K562 (cell line): ENCODE measurements around the gene MAPK8IP1. TPM values are rescaled to one million over a fixed set of nuclear protein-coding genes. Genes with fewer than 3 reads are reported as not detected.

ENCODE experiments used
- NR1H2 ChIP-seq: sonication (generic); formaldehyde crosslinking; IDR thresholded peaks from 2 replicates; pipeline ENCODE4 v1.4.0; 2020; ENCODE audit warnings: mild to moderate bottlenecking, missing genetic modification reagents
- POLR3A ChIP-seq: IDR thresholded peaks from 2 replicates; pipeline ENCODE4 v1.6.1; 2011; ENCODE audit warnings: borderline replicate concordance, mild to moderate bottlenecking, moderate library complexity; ENCODE audit not compliant: insufficient read length, insufficient read depth; ENCODE audit errors: extremely low read depth
- RBM22 ChIP-seq: fragments of 200-400 bp; formaldehyde crosslinking; IDR thresholded peaks from 2 replicates; pipeline ENCODE4 v1.6.1; 2018; ENCODE audit warnings: low read length, low read depth; ENCODE audit not compliant: poor library complexity, severe bottlenecking
- polyA plus RNA-seq, 8 experiments: library from polyadenylated mRNA; depleted of rRNA in 4 of 8; stranded (reverse) in 5 of 8; unstranded in 3 of 8; fragments of >200 nt; fragmentation: Nextera tagmentation in 2 of 8; fragmentation: Illumina TruSeq in 1 of 8; extraction: Ambion mirVana in 2 of 8; extraction: Trizol in 1 of 8; gene quantifications; 2 replicates each; pipeline versions ENCODE4 v1.2.1 to v1.2.3, GENCODE V29; 2011 to 2014; ENCODE audit warnings: inconsistent platforms in 1 of 8, missing spikeins in 1 of 8
- total RNA-seq, 7 experiments: library from RNA; depleted of rRNA in 6 of 7; stranded (reverse); fragments of >200 nt in 6 of 7; fragmentation: Illumina TruSeq in 2 of 7; extraction: Trizol in 2 of 7; gene quantifications; 2 replicates each; pipeline versions ENCODE4 v1.2.1 to v1.2.3, GENCODE V29; 2011 to 2021; ENCODE audit warnings: low replicate concordance in 1 of 7

The MAPK8IP1 gene
- total and polyA plus RNA-seq, 9 of the 15 experiments (the other 6 are each of a cell fraction or from before 2014, with no cell fraction given) = 0.13 to 6.9 (median 2.5) TPM

DNA sequence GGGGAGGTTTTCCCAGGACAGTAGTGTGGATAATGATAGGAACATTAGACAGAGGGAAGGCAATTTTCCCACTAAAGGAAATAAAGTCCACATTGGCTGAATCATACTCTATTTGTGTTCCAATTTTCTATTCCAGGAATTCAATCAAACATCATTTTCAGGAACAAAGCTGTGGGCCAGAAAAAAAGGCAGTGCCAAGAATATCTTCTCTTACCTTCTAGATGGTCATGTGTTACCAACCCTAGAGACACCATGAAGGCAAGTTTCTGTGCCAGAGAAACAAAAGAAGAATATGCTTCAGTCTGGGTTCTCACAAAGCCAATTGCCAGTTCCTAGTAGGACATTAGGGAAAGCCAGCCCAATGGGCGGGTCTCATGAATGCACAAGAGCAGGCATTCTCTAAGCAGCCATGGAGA is 64.5 kb downstream of the MAPK8IP1 start (continued):
- no peak for TF ChIP-seq POLR3A
- no peak for TF ChIP-seq NR1H2 (CRISPR knock-in tag)
- TF ChIP-seq RBM22 = no peak

Other genes with a start within 250 kb of the MAPK8IP1 start
- gene CHST1, start 220.0 kb upstream of the MAPK8IP1 start, total RNA-seq (2014; rRNA removed) = not detected in 2 replicates
- not detected in 2 replicates for gene CHST1, start 220.0 kb upstream of the MAPK8IP1 start, total RNA-seq (2014; rRNA removed; fragmentation: Illumina TruSeq; extraction: Trizol)
- 0.18 TPM in 1 of 2 replicates, not detected in the other for gene CHST1, start 220.0 kb upstream of the MAPK8IP1 start, total RNA-seq (2015; rRNA removed; fragmentation: Illumina TruSeq; extraction: Trizol)
- 0.18 TPM in 1 of 2 replicates, not detected in the other for gene CHST1, start 220.0 kb upstream of the MAPK8IP1 start, total RNA-seq (2021)
- 0.04 TPM in 1 of 2 replicates, not detected in the other for gene CHST1, start 220.0 kb upstream of the MAPK8IP1 start, polyA plus RNA-seq (2011; rRNA removed)
- not detected in 2 replicates for gene CHST1, start 220.0 kb upstream of the MAPK8IP1 start, polyA plus RNA-seq (2014; fragmentation: Illumina TruSeq; extraction: Trizol)
- under 1 TPM; 0.14 to 0.32 TPM for gene CHST1, start 220.0 kb upstream of the MAPK8IP1 start, polyA plus RNA-seq (2014; fragmentation: Nextera tagmentation; extraction: Ambion mirVana)
- gene CHST1, start 220.0 kb upstream of the MAPK8IP1 start, polyA plus RNA-seq (2014; rRNA removed) = 0.08 TPM in 1 of 2 replicates, not detected in the other
- gene SLC35C1, start 80.5 kb upstream of the MAPK8IP1 start, total RNA-seq (2014; rRNA removed) = 3.6 and 5.4 TPM in 2 replicates
- gene SLC35C1, start 80.5 kb upstream of the MAPK8IP1 start, total RNA-seq (2014; rRNA removed; fragmentation: Illumina TruSeq; extraction: Trizol) = 0.96 and 1.5 TPM in 2 replicates
- gene SLC35C1, start 80.5 kb upstream of the MAPK8IP1 start, total RNA-seq (2015; rRNA removed; fragmentation: Illumina TruSeq; extraction: Trizol) = 2.4 and 3.0 TPM in 2 replicates
- 13.1 and 14.9 TPM in 2 replicates for gene SLC35C1, start 80.5 kb upstream of the MAPK8IP1 start, total RNA-seq (2021)
- 1.3 and 2.6 TPM in 2 replicates for gene SLC35C1, start 80.5 kb upstream of the MAPK8IP1 start, polyA plus RNA-seq (2011; rRNA removed)
- gene SLC35C1, start 80.5 kb upstream of the MAPK8IP1 start, polyA plus RNA-seq (2014; fragmentation: Illumina TruSeq; extraction: Trizol) = 7.4 and 9.7 TPM in 2 replicates
- under 1 TPM; 0.65 to 0.98 TPM for gene SLC35C1, start 80.5 kb upstream of the MAPK8IP1 start, polyA plus RNA-seq (2014; fragmentation: Nextera tagmentation; extraction: Ambion mirVana)
- gene SLC35C1, start 80.5 kb upstream of the MAPK8IP1 start, polyA plus RNA-seq (2014; rRNA removed) = 4.2 and 4.4 TPM in 2 replicates
- gene CRY2, start 38.2 kb upstream of the MAPK8IP1 start, total RNA-seq (2014; rRNA removed) = 15.1 and 18.3 TPM in 2 replicates
- gene CRY2, start 38.2 kb upstream of the MAPK8IP1 start, total RNA-seq (2014; rRNA removed; fragmentation: Illumina TruSeq; extraction: Trizol) = 8.5 and 10.4 TPM in 2 replicates
- gene CRY2, start 38.2 kb upstream of the MAPK8IP1 start, total RNA-seq (2015; rRNA removed; fragmentation: Illumina TruSeq; extraction: Trizol) = 10.9 and 13.3 TPM in 2 replicates
- 23.9 and 24.0 TPM in 2 replicates for gene CRY2, start 38.2 kb upstream of the MAPK8IP1 start, total RNA-seq (2021)
- gene CRY2, start 38.2 kb upstream of the MAPK8IP1 start, polyA plus RNA-seq (2011; rRNA removed) = 15.8 and 21.7 TPM in 2 replicates
- gene CRY2, start 38.2 kb upstream of the MAPK8IP1 start, polyA plus RNA-seq (2014; fragmentation: Illumina TruSeq; extraction: Trizol) = 14.5 and 14.8 TPM in 2 replicates
- gene CRY2, start 38.2 kb upstream of the MAPK8IP1 start, polyA plus RNA-seq (2014; fragmentation: Nextera tagmentation; extraction: Ambion mirVana) = 1 to 10 TPM; 2.3 to 3.3 TPM
- 13.5 and 17.1 TPM in 2 replicates for gene CRY2, start 38.2 kb upstream of the MAPK8IP1 start, polyA plus RNA-seq (2014; rRNA removed)
- 1.5 TPM in 1 of 2 replicates, not detected in the other for gene FREY1, start 21.6 kb downstream of the MAPK8IP1 start, total RNA-seq (2014; rRNA removed)
- not detected in 2 replicates for gene FREY1, start 21.6 kb downstream of the MAPK8IP1 start, total RNA-seq (2014; rRNA removed; fragmentation: Illumina TruSeq; extraction: Trizol)
- 0.83 and 1.1 TPM in 2 replicates for gene FREY1, start 21.6 kb downstream of the MAPK8IP1 start, total RNA-seq (2015; rRNA removed; fragmentation: Illumina TruSeq; extraction: Trizol)
- gene FREY1, start 21.6 kb downstream of the MAPK8IP1 start, total RNA-seq (2021) = 0.76 and 1.1 TPM in 2 replicates
- 0.28 TPM in 1 of 2 replicates, not detected in the other for gene FREY1, start 21.6 kb downstream of the MAPK8IP1 start, polyA plus RNA-seq (2011; rRNA removed)
- 0.25 TPM in 1 of 2 replicates, not detected in the other for gene FREY1, start 21.6 kb downstream of the MAPK8IP1 start, polyA plus RNA-seq (2014; fragmentation: Illumina TruSeq; extraction: Trizol)
- not detected for gene FREY1, start 21.6 kb downstream of the MAPK8IP1 start, polyA plus RNA-seq (2014; fragmentation: Nextera tagmentation; extraction: Ambion mirVana)
- gene FREY1, start 21.6 kb downstream of the MAPK8IP1 start, polyA plus RNA-seq (2014; rRNA removed) = not detected in 2 replicates
- gene PEX16, start 32.2 kb downstream of the MAPK8IP1 start, total RNA-seq (2014; rRNA removed) = 43.9 and 48.4 TPM in 2 replicates
- 6.0 and 8.9 TPM in 2 replicates for gene PEX16, start 32.2 kb downstream of the MAPK8IP1 start, total RNA-seq (2014; rRNA removed; fragmentation: Illumina TruSeq; extraction: Trizol)
- 16.2 and 22.5 TPM in 2 replicates for gene PEX16, start 32.2 kb downstream of the MAPK8IP1 start, total RNA-seq (2015; rRNA removed; fragmentation: Illumina TruSeq; extraction: Trizol)
- gene PEX16, start 32.2 kb downstream of the MAPK8IP1 start, total RNA-seq (2021) = 33.7 and 37.3 TPM in 2 replicates
- gene PEX16, start 32.2 kb downstream of the MAPK8IP1 start, polyA plus RNA-seq (2011; rRNA removed) = 14.6 and 16.6 TPM in 2 replicates
- 7.5 and 20.4 TPM in 2 replicates for gene PEX16, start 32.2 kb downstream of the MAPK8IP1 start, polyA plus RNA-seq (2014; fragmentation: Illumina TruSeq; extraction: Trizol)
- gene PEX16, start 32.2 kb downstream of the MAPK8IP1 start, polyA plus RNA-seq (2014; fragmentation: Nextera tagmentation; extraction: Ambion mirVana) = 1 to 10 TPM; 1.5 to 3.9 TPM
- 30.8 and 38.3 TPM in 2 replicates for gene PEX16, start 32.2 kb downstream of the MAPK8IP1 start, polyA plus RNA-seq (2014; rRNA removed)
- gene LARGE2, start 37.0 kb downstream of the MAPK8IP1 start, total RNA-seq (2014; rRNA removed) = 6.6 and 8.7 TPM in 2 replicates
- 1.7 and 2.5 TPM in 2 replicates for gene LARGE2, start 37.0 kb downstream of the MAPK8IP1 start, total RNA-seq (2014; rRNA removed; fragmentation: Illumina TruSeq; extraction: Trizol)
- 2.6 and 2.7 TPM in 2 replicates for gene LARGE2, start 37.0 kb downstream of the MAPK8IP1 start, total RNA-seq (2015; rRNA removed; fragmentation: Illumina TruSeq; extraction: Trizol)
- 12.6 and 14.1 TPM in 2 replicates for gene LARGE2, start 37.0 kb downstream of the MAPK8IP1 start, total RNA-seq (2021)
- gene LARGE2, start 37.0 kb downstream of the MAPK8IP1 start, polyA plus RNA-seq (2011; rRNA removed) = 7.2 and 12.7 TPM in 2 replicates
- 8.9 and 16.3 TPM in 2 replicates for gene LARGE2, start 37.0 kb downstream of the MAPK8IP1 start, polyA plus RNA-seq (2014; fragmentation: Illumina TruSeq; extraction: Trizol)
- under 1 TPM; 0.56 to 0.80 TPM for gene LARGE2, start 37.0 kb downstream of the MAPK8IP1 start, polyA plus RNA-seq (2014; fragmentation: Nextera tagmentation; extraction: Ambion mirVana)
- gene LARGE2, start 37.0 kb downstream of the MAPK8IP1 start, polyA plus RNA-seq (2014; rRNA removed) = 12.4 and 15.8 TPM in 2 replicates
- 7.7 and 13.3 TPM in 2 replicates for gene PHF21A, start 235.8 kb downstream of the MAPK8IP1 start, total RNA-seq (2014; rRNA removed)
- gene PHF21A, start 235.8 kb downstream of the MAPK8IP1 start, total RNA-seq (2014; rRNA removed; fragmentation: Illumina TruSeq; extraction: Trizol) = 8.6 and 9.7 TPM in 2 replicates
- 8.5 and 10.7 TPM in 2 replicates for gene PHF21A, start 235.8 kb downstream of the MAPK8IP1 start, total RNA-seq (2015; rRNA removed; fragmentation: Illumina TruSeq; extraction: Trizol)
- gene PHF21A, start 235.8 kb downstream of the MAPK8IP1 start, total RNA-seq (2021) = 20.4 and 26.6 TPM in 2 replicates
- gene PHF21A, start 235.8 kb downstream of the MAPK8IP1 start, polyA plus RNA-seq (2011; rRNA removed) = 12.8 and 20.2 TPM in 2 replicates
- 25.7 and 32.4 TPM in 2 replicates for gene PHF21A, start 235.8 kb downstream of the MAPK8IP1 start, polyA plus RNA-seq (2014; fragmentation: Illumina TruSeq; extraction: Trizol)
- 1 to 10 TPM; 1.5 to 2.2 TPM for gene PHF21A, start 235.8 kb downstream of the MAPK8IP1 start, polyA plus RNA-seq (2014; fragmentation: Nextera tagmentation; extraction: Ambion mirVana)
- gene PHF21A, start 235.8 kb downstream of the MAPK8IP1 start, polyA plus RNA-seq (2014; rRNA removed) = 12.7 and 14.5 TPM in 2 replicates